Gastrocnemius medialis (tissue), 4 donors: Measurements from ENCODE around the gene IL12RB2.

ENCODE experiments used
- POLR2A ChIP-seq, 2 donors: fragments of 450-650 bp; IDR thresholded peaks; one replicate each; pipeline ENCODE4 v1.6.1; 2017; ENCODE audit warnings: antibody characterized with exemption in 2 of 2, mild to moderate bottlenecking in 2 of 2, moderate library complexity in 2 of 2
- TF ChIP-seq, protein P1 (sequence below), 5 experiments: fragments of 450-650 bp in 3 of 5; fragments of 200-600 bp in 2 of 5; sonication (generic) in 2 of 5; IDR thresholded peaks in 4 of 5; conservative IDR thresholded peaks in 1 of 5; 1 replicate in 4 of 5; 2 replicates in 1 of 5; pipeline ENCODE4 v1.5.1; 2016 to 2019; ENCODE audit warnings: antibody characterized with exemption in 5 of 5, mild to moderate bottlenecking in 3 of 5, moderate library complexity in 3 of 5

- TF ChIP-seq, protein P1, sequence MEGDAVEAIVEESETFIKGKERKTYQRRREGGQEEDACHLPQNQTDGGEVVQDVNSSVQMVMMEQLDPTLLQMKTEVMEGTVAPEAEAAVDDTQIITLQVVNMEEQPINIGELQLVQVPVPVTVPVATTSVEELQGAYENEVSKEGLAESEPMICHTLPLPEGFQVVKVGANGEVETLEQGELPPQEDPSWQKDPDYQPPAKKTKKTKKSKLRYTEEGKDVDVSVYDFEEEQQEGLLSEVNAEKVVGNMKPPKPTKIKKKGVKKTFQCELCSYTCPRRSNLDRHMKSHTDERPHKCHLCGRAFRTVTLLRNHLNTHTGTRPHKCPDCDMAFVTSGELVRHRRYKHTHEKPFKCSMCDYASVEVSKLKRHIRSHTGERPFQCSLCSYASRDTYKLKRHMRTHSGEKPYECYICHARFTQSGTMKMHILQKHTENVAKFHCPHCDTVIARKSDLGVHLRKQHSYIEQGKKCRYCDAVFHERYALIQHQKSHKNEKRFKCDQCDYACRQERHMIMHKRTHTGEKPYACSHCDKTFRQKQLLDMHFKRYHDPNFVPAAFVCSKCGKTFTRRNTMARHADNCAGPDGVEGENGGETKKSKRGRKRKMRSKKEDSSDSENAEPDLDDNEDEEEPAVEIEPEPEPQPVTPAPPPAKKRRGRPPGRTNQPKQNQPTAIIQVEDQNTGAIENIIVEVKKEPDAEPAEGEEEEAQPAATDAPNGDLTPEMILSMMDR (IDR thresholded peaks at IDR 0.05 in 4 of 5, conservative IDR thresholded peaks at IDR 0.05 in 1 of 5), result no peak
- TF ChIP-seq POLR2A (IDR thresholded peaks at IDR 0.05), result peak in 1 of 2 donors; percentile 22
Observed at GRCh38 chr1:67393240-67393639, 85.6 kb downstream of the IL12RB2 start.
